GM18499 (cell line): ENCODE data around the gene TSTD2.
A peak's percentile ranks its signal among the peaks of the same experiment; 100 is the strongest.

ENCODE experiments used
- ATAC-seq: cut with Tn5 transposase; IDR thresholded peaks from one replicate; pipeline ENCODE4 v1.9.1; 2021; ENCODE audit warnings: moderate number of reproducible peaks; ENCODE audit not compliant: insufficient read depth, unreplicated experiment

TSTD2 gene

GRCh38 chr9:97565262-97565661, 67.9 kb downstream of the TSTD2 start:
- ATAC-seq = no peak

- ATAC-seq = no peak
These were observed 68.6 kb downstream of the TSTD2 start for GRCh38 chr9:97564291-97565175.

GRCh38 chr9:97563458-97564135, 69.6 kb downstream of the TSTD2 start:
- no peak for ATAC-seq

GRCh38 chr9:97562542-97562941, 70.6 kb downstream of the TSTD2 start:
- ATAC-seq = no peak

- no peak for ATAC-seq
These were observed 71.7 kb downstream of the TSTD2 start for GRCh38 chr9:97561501-97561900.

- ATAC-seq = no peak
These were observed 72.3 kb downstream of the TSTD2 start for GRCh38 chr9:97560851-97561250.

GRCh38 chr9:97560154-97560553, 73.0 kb downstream of the TSTD2 start:
- no peak for ATAC-seq

- peak; percentile 57 for ATAC-seq
These were observed 74.1 kb downstream of the TSTD2 start for GRCh38 chr9:97559111-97559514.

- ATAC-seq = no peak
These were observed 74.5 kb downstream of the TSTD2 start for GRCh38 chr9:97558701-97559101.

GRCh38 chr9:97557606-97558095, 75.5 kb downstream of the TSTD2 start:
- ATAC-seq = no peak

GRCh38 chr9:97556721-97557605, 76.2 kb downstream of the TSTD2 start:
- ATAC-seq = no peak

- no peak for ATAC-seq
These were observed 77.0 kb downstream of the TSTD2 start for GRCh38 chr9:97556036-97556720.

- ATAC-seq = no peak
These were observed 78.0 kb downstream of the TSTD2 start for GRCh38 chr9:97555164-97555563.

GRCh38 chr9:97554566-97555075, 78.5 kb downstream of the TSTD2 start:
- no peak for ATAC-seq

GRCh38 chr9:97553841-97554240, 79.3 kb downstream of the TSTD2 start:
- no peak for ATAC-seq

GRCh38 chr9:97553141-97553540, 80.0 kb downstream of the TSTD2 start:
- no peak for ATAC-seq

GRCh38 chr9:97551308-97551707, 81.9 kb downstream of the TSTD2 start:
- ATAC-seq = no peak

- no peak for ATAC-seq
These were observed 82.8 kb downstream of the TSTD2 start for GRCh38 chr9:97550386-97550785.
